SHP77 treated with DMSO at 0.1 percent for 48 hours (cell line): ENCODE measurements around the gene TMEM94.
"Not testable (repeated sequence)": the region's sequence is repeated elsewhere in the genome, so short reads cannot be mapped to it uniquely, and the experiment has no call there.

Source experiments
- DNase-seq: peaks from one replicate; lab custom pipeline; 2025; lab: John Stamatoyannopoulos, UW

The TMEM94 gene

GRCh38 chr17:75445896-75446295 is 10.5 kb upstream of the TMEM94 start:
- not testable (repeated sequence) for DNase-seq

- DNase-seq = no peak
Observed at GRCh38 chr17:75447951-75448856, 8.2 kb upstream of the TMEM94 start.

- no peak for DNase-seq
Observed at GRCh38 chr17:75450270-75450669, 6.2 kb upstream of the TMEM94 start.

- no peak for DNase-seq
Observed at GRCh38 chr17:75454193-75454592, 2.2 kb upstream of the TMEM94 start.

GRCh38 chr17:75454672-75455071 is 1.8 kb upstream of the TMEM94 start:
- DNase-seq = not testable (repeated sequence)

GRCh38 chr17:75456039-75456416 is 407 bp upstream of the TMEM94 start:
- DNase-seq = no peak

GRCh38 chr17:75457047-75457654 is 716 bp downstream of the TMEM94 start:
- DNase-seq = peak; percentile 46

GRCh38 chr17:75459246-75459589 is 2.8 kb downstream of the TMEM94 start:
- no peak for DNase-seq

- no peak for DNase-seq
Observed at GRCh38 chr17:75459590-75460267, 3.3 kb downstream of the TMEM94 start.

- no peak for DNase-seq
Observed at GRCh38 chr17:75460295-75460694, 3.9 kb downstream of the TMEM94 start.

GRCh38 chr17:75463603-75464002 is 7.2 kb downstream of the TMEM94 start:
- no peak for DNase-seq

- DNase-seq = no peak
Observed at GRCh38 chr17:75465039-75465438, 8.6 kb downstream of the TMEM94 start.

GRCh38 chr17:75468291-75468754 is 11.9 kb downstream of the TMEM94 start:
- no peak for DNase-seq

- no peak for DNase-seq
Observed at GRCh38 chr17:75468779-75469373, 12.4 kb downstream of the TMEM94 start.

- no peak for DNase-seq
Observed at GRCh38 chr17:75471207-75471606, 14.8 kb downstream of the TMEM94 start.

- DNase-seq = peak; percentile 41
Observed at GRCh38 chr17:75472119-75472518, 15.7 kb downstream of the TMEM94 start.

- DNase-seq = no peak
Observed at GRCh38 chr17:75473246-75473645, 16.8 kb downstream of the TMEM94 start.

- DNase-seq = no peak
Observed at GRCh38 chr17:75474736-75475135, 18.3 kb downstream of the TMEM94 start.

GRCh38 chr17:75475144-75475835 is 18.9 kb downstream of the TMEM94 start:
- DNase-seq = no peak

GRCh38 chr17:75475851-75476250 is 19.4 kb downstream of the TMEM94 start:
- no peak for DNase-seq

GRCh38 chr17:75476271-75476671 is 19.8 kb downstream of the TMEM94 start:
- no peak for DNase-seq
